Measurements from ENCODE around the gene ECI2. TPM values are rescaled to one million over a fixed set of nuclear protein-coding genes. Genes with fewer than 3 reads are reported as not detected.

ECI2 gene, protein sequence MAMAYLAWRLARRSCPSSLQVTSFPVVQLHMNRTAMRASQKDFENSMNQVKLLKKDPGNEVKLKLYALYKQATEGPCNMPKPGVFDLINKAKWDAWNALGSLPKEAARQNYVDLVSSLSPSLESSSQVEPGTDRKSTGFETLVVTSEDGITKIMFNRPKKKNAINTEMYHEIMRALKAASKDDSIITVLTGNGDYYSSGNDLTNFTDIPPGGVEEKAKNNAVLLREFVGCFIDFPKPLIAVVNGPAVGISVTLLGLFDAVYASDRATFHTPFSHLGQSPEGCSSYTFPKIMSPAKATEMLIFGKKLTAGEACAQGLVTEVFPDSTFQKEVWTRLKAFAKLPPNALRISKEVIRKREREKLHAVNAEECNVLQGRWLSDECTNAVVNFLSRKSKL
- total RNA-seq: 23.4 and 26.3 TPM in 2 replicates

DNA sequence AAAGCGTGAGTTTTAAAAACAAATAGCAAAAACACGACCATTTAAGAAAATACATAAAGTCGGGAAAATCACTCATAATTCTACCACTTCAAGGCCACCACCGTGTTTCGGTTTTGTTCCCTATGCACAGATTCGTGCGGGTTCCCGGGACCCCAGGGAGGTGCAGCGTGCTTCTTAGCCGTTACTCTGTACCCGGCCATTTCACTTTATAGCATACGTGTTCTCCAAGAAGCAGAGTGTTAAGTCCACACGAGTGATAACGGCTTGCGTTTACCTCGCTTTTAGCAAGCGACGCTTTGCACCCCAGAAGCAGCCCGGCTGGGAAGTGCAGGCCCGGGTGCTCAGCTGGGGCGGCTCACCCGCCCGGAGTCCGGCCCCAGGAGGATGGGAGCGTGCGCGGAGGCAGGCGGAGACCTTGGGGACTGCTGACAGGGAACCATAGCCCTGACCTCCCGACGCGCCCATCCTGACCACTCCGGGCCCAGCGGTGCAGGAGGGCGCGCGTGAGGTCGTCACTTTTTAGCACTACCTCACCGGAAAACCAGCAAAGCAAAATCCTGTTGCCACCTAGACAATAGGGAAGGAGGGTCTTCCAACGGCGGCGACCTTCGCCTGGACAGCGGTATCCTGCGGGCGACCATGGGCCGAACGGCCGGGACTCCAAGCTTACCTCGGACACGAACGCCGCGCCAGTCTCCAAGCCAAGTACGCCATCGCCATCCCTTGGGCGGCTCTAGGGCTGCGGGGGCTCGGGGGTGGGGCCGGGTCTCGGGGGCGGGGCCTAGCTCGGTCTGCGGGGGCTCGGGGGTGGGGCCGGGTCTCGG, at the start of gene ECI2:
Gene ECI2 (minus strand): TSS at position 735 of the 824 bp plus-strand sequence. CDS start 15 bp downstream, at position 720.
- DNase-seq (ENCODE audit: low read depth) (peak; percentile 45), FAIRE-seq (no peak)
- H3K4me3 ChIP-seq (ENCODE audit: low read depth, low read length): peak within 1 kb of the TSS; percentile 56
- no peaks in the 10 kb centered on the region for H3K27me3 ChIP-seq (ENCODE audit: control insufficient read depth, insufficient read depth, low read length)
- H3K36me3 ChIP-seq (ENCODE audit: control insufficient read depth, insufficient read depth, low read length): peaks cover 4% of the 10 kb centered on the region
- TF ChIP-seq, protein P1, sequence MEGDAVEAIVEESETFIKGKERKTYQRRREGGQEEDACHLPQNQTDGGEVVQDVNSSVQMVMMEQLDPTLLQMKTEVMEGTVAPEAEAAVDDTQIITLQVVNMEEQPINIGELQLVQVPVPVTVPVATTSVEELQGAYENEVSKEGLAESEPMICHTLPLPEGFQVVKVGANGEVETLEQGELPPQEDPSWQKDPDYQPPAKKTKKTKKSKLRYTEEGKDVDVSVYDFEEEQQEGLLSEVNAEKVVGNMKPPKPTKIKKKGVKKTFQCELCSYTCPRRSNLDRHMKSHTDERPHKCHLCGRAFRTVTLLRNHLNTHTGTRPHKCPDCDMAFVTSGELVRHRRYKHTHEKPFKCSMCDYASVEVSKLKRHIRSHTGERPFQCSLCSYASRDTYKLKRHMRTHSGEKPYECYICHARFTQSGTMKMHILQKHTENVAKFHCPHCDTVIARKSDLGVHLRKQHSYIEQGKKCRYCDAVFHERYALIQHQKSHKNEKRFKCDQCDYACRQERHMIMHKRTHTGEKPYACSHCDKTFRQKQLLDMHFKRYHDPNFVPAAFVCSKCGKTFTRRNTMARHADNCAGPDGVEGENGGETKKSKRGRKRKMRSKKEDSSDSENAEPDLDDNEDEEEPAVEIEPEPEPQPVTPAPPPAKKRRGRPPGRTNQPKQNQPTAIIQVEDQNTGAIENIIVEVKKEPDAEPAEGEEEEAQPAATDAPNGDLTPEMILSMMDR (IDR thresholded peaks at IDR 0.05; ENCODE audit: insufficient read depth, low read length, severe bottlenecking): peak; percentile 1

DNA sequence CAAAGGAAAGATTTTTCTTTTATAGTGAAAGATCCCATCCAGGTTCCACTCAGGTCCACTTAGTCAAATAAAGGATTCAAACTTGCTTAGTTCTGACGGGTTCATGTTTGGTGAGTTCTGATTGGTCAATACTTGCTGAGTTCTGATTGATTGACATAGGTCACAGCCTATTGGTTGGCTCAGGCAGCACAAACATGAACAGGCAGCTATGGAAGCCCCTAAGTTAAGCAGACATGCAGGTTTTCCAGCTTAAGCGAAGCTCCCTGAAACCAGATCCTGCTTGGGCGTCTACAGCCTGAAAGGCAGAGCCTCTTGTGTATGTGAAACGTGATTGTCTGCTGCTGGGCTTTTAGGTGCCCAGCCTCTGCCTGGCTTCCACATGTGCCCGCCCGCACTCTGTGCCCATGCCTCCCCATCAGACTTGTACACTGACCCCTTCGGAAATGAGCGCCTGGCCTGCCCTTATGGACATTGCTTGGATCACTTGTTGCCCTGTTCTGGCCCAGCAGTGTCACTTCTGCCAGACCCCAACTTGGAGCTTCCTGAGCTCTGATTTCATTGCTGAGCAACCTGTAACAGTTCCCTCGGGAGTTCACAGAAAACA, 45.4 kb upstream of the ECI2 start:
- DNase-seq (ENCODE audit: low read depth): peak; percentile 56
- H3K27me3 ChIP-seq (ENCODE audit: control insufficient read depth, insufficient read depth, low read length): peaks cover 6% of the 10 kb centered on the region
- no peaks in the 10 kb centered on the region for H3K36me3 ChIP-seq (ENCODE audit: control insufficient read depth, insufficient read depth, low read length)
- TF ChIP-seq, protein P1 (IDR thresholded peaks at IDR 0.05; ENCODE audit: insufficient read depth, low read length, severe bottlenecking): no peak
- no peak overlapping the region for H3K4me3 ChIP-seq (ENCODE audit: low read depth, low read length)
- FAIRE-seq: no peak

DNA sequence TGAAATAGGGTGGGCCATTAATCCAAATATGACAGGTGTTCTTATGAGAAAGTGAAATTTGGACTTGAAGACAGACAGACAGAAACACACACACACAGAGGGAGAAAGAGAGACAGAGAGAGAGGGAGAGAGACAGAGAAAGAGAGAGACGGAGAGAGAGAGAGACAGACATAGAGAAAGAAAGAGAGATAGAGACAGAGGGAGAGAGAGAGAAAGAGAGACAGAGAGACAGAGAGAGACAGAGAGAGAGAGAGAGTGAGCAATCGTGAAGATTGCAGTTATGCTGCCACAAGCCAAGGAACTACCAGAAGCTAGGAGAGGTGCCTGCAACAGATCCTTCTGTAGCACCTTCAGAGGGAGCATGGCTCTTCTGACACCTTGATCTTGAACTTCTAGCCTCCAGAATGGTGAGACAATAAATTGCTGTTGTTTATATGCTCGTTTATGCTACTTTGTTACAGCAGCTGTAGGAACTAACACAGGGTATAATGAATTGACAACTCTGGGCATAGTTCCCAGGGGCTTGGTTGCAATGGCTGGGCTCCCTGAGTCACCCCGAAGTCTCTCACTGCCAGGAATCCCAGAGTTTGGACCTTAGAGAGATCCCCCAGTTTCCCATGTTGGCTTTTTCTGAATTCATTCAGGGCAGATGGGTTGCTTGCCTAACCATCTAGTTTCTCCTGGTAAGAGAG, 44.7 kb upstream of the ECI2 start:
- no peak for DNase-seq (ENCODE audit: low read depth)
- TF ChIP-seq, protein P1 (IDR thresholded peaks at IDR 0.05; ENCODE audit: insufficient read depth, low read length, severe bottlenecking): no peak

DNA sequence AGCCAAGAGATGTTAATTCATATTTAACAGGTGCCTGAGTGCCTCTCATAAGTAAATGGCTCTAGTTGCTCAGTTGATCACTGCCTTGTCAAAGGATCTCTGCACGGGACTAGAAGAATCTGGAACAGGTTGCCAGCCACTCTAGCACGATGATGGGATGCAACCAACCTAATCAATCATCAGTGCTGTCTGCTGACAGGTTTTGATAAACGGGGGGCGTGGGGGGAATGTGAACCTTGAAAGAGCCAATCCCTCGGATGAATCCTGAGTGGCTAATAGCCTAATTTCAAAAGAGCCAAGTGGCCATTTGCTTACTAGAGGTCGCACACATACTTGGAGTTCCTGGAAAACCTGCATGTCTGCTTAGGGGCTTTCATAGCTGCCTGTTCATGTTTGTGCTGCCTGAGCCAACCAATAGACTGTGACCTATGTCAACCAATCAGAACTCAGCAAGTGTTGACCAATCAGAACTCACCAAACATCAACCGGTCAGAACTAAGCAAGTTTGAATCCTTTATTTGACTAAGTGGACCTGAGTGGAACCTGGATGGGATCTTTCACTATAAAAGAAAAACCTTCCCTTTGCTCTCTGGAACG, 43.5 kb upstream of the ECI2 start:
- no peaks in the 10 kb centered on the region for H3K36me3 ChIP-seq (ENCODE audit: control insufficient read depth, insufficient read depth, low read length)
- FAIRE-seq (no peak), DNase-seq (ENCODE audit: low read depth) (no peak)
- TF ChIP-seq, protein P1 (IDR thresholded peaks at IDR 0.05; ENCODE audit: insufficient read depth, low read length, severe bottlenecking): no peak
- peaks cover 6% of the 10 kb centered on the region for H3K27me3 ChIP-seq (ENCODE audit: control insufficient read depth, insufficient read depth, low read length)
- H3K4me3 ChIP-seq (ENCODE audit: low read depth, low read length): no peak overlapping the region

More for the DNA sequence above, 44.7 kb upstream of the ECI2 start:
- peaks cover 6% of the 10 kb centered on the region for H3K27me3 ChIP-seq (ENCODE audit: control insufficient read depth, insufficient read depth, low read length)
- FAIRE-seq: peak; percentile 50
- H3K4me3 ChIP-seq (ENCODE audit: low read depth, low read length): no peak overlapping the region
- H3K36me3 ChIP-seq (ENCODE audit: control insufficient read depth, insufficient read depth, low read length): no peaks in the 10 kb centered on the region

DNA sequence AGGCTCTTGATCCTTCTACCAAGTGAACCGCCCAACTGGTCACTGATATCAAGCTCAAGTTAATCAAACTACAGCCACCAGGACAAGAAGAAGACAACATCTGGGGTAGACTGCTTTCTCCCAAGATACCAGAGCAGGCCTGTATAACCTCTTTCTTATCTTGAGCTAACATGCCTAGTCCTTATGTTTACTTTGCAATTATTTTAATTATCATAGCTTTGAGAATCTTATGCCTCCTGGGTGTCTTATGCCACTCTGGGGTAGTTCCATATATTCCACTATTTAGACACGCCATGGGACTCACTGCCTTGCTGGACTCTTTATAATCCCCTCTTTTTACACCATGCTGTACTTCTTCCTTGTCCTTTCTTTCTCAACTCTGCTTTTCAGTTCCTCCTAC, 41.5 kb upstream of the ECI2 start:
- FAIRE-seq (no peak), DNase-seq (ENCODE audit: low read depth) (no peak)
- TF ChIP-seq, protein P1 (IDR thresholded peaks at IDR 0.05; ENCODE audit: insufficient read depth, low read length, severe bottlenecking): no peak
- Histone ChIP-seq H3K4me3 (ENCODE audit: low read depth, low read length) (no peak overlapping the region), H3K27me3 (ENCODE audit: control insufficient read depth, insufficient read depth, low read length) (peaks cover 6% of the 10 kb centered on the region), H3K36me3 (ENCODE audit: control insufficient read depth, insufficient read depth, low read length) (no peaks in the 10 kb centered on the region)

All from bronchial epithelial cell (primary cell).